ENCODE measurements around the gene CAMKK2. TPM values are rescaled to one million over a fixed set of nuclear protein-coding genes. Genes with fewer than 3 reads are reported as not detected.

The CAMKK2 gene
- total and polyA plus RNA-seq, 2 donors (not counting 1 experiment from before 2014, with no cell fraction given) = 19.3 to 26.4 TPM

DNA sequence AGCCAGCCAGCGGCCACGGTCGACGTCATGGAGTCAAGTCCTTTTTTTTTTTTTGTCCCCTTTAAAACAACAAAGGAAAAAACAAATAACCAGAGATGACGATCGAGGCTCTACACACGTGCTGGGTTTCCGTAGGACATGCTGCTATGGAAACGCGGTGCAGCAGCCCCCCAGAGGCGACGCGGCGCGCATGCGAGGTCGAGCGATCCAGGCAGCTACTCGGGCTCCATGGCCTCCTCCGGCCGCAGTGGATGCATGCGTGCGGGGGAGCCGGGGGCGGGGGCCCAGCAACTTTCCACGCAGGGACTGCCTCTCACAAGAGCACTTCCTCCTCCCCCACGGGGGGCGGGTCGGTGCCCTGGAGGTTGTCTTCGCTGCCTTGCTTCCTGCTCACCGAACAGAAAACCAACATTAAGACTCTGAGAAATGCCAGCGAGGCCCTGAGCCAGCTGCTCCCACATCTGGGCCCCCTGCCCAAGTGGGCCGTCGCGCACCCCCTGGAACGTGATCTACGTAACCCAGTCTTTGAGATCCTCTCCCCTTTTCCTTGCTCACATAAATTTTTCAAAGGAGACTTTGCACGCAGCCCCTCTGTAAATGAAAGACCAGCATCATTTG is 55.9 kb downstream of the CAMKK2 start:
- Histone ChIP-seq H3K4me1 (ENCODE audit: control insufficient read depth, extremely low read depth, insufficient read depth, low read length) (peaks cover 5% of the 10 kb centered on the region), H2AFZ (ENCODE audit: low read length) (no peak overlapping the region), H3K9ac (ENCODE audit: insufficient read depth, low read length) (no peak overlapping the region), H3K4me3 (replicated peaks in 1 of 4; ENCODE audit: control extremely low read depth in 1 of 4, insufficient read depth in 1 of 4, low read depth in 3 of 4, low read length in 4 of 4) (peak overlapping the region in 1 of 4 experiments; percentile 34), H3K27ac (ENCODE audit: insufficient read depth, low read length) (no peak overlapping the region), H4K20me1 (ENCODE audit: control insufficient read depth, extremely low read depth, insufficient read depth, low read length) (no peaks in the 10 kb centered on the region), H3K79me2 (ENCODE audit: control insufficient read depth, insufficient read depth, low read length) (no peaks in the 10 kb centered on the region), H3K4me2 (ENCODE audit: extremely low read depth, insufficient read depth, low read length) (no peak overlapping the region), H3K27me3 (ENCODE audit: control insufficient read depth, insufficient read depth, low read length) (no peaks in the 10 kb centered on the region), H3K9me3 (ENCODE audit: control insufficient read depth, insufficient read depth, low read depth, low read length) (no peaks in the 10 kb centered on the region), H3K36me3 (ENCODE audit: control insufficient read depth, insufficient read depth, low read length) (peaks cover 6% of the 10 kb centered on the region)
- no peak for TF ChIP-seq CTCF (conservative IDR thresholded peaks at IDR 0.05 in 1 of 2, IDR thresholded peaks at IDR 0.05 in 1 of 2; ENCODE audit: low read depth in 1 of 2, low read length in 2 of 2)
- DNase-seq (ENCODE audit: low read depth in 2 of 2) = peak; percentile 8 to 32

- H3K79me2 ChIP-seq (ENCODE audit: control insufficient read depth, insufficient read depth, low read length) = no peaks in the 10 kb centered on the region
- no peak overlapping the region for H2AFZ ChIP-seq (ENCODE audit: low read length)
- DNase-seq (ENCODE audit: low read depth in 2 of 2) = no peak
- TF ChIP-seq EZH2 (IDR thresholded peaks at IDR 0.05; ENCODE audit: low read length, missing control alignments) (no peak), CTCF (conservative IDR thresholded peaks at IDR 0.05 in 1 of 2, IDR thresholded peaks at IDR 0.05 in 1 of 2; ENCODE audit: low read depth in 1 of 2, low read length in 2 of 2) (no peak)
- no peak overlapping the region for H3K4me3 ChIP-seq (replicated peaks in 1 of 4; ENCODE audit: control extremely low read depth in 1 of 4, insufficient read depth in 1 of 4, low read depth in 3 of 4, low read length in 4 of 4)
- peaks cover 5% of the 10 kb centered on the region for H3K4me1 ChIP-seq (ENCODE audit: control insufficient read depth, extremely low read depth, insufficient read depth, low read length)
- H3K27ac ChIP-seq (ENCODE audit: insufficient read depth, low read length) = no peak overlapping the region
- no peaks in the 10 kb centered on the region for H4K20me1 ChIP-seq (ENCODE audit: control insufficient read depth, extremely low read depth, insufficient read depth, low read length)
- H3K9me3 ChIP-seq (ENCODE audit: control insufficient read depth, insufficient read depth, low read depth, low read length) = no peaks in the 10 kb centered on the region
- peaks cover 5% of the 10 kb centered on the region for H3K36me3 ChIP-seq (ENCODE audit: control insufficient read depth, insufficient read depth, low read length)
- H3K4me2 ChIP-seq (ENCODE audit: extremely low read depth, insufficient read depth, low read length) = no peak overlapping the region
- H3K9ac ChIP-seq (ENCODE audit: insufficient read depth, low read length) = no peak overlapping the region
- no peaks in the 10 kb centered on the region for H3K27me3 ChIP-seq (ENCODE audit: control insufficient read depth, insufficient read depth, low read length)
Measured at GRCh38 chr12:121240062-121240420, 56.5 kb downstream of the CAMKK2 start.

DNA sequence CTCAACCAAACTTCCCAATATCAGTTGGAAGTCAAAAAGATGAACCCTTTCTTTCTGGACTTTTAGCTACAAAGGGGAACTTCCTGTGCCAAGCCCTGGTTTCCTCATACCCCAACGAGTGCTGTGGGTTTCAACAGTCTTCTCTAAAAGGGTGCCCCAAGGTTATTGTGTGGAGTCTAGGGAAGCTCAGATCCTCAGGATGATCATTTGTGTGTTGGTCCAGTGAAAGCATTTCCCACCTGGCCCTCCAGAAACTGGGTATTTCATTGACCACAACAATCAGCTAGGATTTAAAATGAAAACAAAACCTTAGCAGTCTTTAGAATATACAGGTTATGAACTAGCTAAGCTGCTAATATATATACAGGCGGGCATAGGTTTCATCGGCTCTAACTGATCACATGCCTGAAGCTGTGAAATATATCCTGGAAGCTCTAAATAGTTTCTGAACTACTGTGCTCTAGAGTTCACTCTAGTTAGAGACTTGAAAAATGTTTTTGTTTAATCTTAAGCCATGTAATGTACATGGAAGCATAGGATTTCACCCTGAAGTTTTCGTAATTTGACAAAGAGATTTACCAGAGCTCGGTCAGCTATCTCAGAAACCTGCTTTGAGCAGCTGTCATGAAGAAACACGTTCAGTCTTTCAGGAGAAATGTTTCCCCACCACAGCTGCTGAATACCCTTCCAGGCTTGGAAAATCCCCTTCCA is 57.0 kb downstream of the CAMKK2 start:
- H3K27ac ChIP-seq (ENCODE audit: insufficient read depth, low read length) = no peak overlapping the region
- H3K4me1 ChIP-seq (ENCODE audit: control insufficient read depth, extremely low read depth, insufficient read depth, low read length) = peaks cover 5% of the 10 kb centered on the region
- no peak overlapping the region for H2AFZ ChIP-seq (ENCODE audit: low read length)
- no peak overlapping the region for H3K4me3 ChIP-seq (replicated peaks in 1 of 4; ENCODE audit: control extremely low read depth in 1 of 4, insufficient read depth in 1 of 4, low read depth in 3 of 4, low read length in 4 of 4)
- TF ChIP-seq EZH2 (IDR thresholded peaks at IDR 0.05; ENCODE audit: low read length, missing control alignments) (no peak), CTCF (conservative IDR thresholded peaks at IDR 0.05 in 1 of 2, IDR thresholded peaks at IDR 0.05 in 1 of 2; ENCODE audit: low read depth in 1 of 2, low read length in 2 of 2) (no peak)
- no peaks in the 10 kb centered on the region for H4K20me1 ChIP-seq (ENCODE audit: control insufficient read depth, extremely low read depth, insufficient read depth, low read length)
- no peaks in the 10 kb centered on the region for H3K9me3 ChIP-seq (ENCODE audit: control insufficient read depth, insufficient read depth, low read depth, low read length)
- H3K4me2 ChIP-seq (ENCODE audit: extremely low read depth, insufficient read depth, low read length) = no peak overlapping the region
- DNase-seq (ENCODE audit: low read depth in 2 of 2) = no peak
- H3K79me2 ChIP-seq (ENCODE audit: control insufficient read depth, insufficient read depth, low read length) = no peaks in the 10 kb centered on the region
- no peak overlapping the region for H3K9ac ChIP-seq (ENCODE audit: insufficient read depth, low read length)
- peaks cover 4% of the 10 kb centered on the region for H3K36me3 ChIP-seq (ENCODE audit: control insufficient read depth, insufficient read depth, low read length)
- no peaks in the 10 kb centered on the region for H3K27me3 ChIP-seq (ENCODE audit: control insufficient read depth, insufficient read depth, low read length)

All from fibroblast of lung (primary cell).